ENCODE results near the gene CTDSPL.

The CTDSPL gene

DNA sequence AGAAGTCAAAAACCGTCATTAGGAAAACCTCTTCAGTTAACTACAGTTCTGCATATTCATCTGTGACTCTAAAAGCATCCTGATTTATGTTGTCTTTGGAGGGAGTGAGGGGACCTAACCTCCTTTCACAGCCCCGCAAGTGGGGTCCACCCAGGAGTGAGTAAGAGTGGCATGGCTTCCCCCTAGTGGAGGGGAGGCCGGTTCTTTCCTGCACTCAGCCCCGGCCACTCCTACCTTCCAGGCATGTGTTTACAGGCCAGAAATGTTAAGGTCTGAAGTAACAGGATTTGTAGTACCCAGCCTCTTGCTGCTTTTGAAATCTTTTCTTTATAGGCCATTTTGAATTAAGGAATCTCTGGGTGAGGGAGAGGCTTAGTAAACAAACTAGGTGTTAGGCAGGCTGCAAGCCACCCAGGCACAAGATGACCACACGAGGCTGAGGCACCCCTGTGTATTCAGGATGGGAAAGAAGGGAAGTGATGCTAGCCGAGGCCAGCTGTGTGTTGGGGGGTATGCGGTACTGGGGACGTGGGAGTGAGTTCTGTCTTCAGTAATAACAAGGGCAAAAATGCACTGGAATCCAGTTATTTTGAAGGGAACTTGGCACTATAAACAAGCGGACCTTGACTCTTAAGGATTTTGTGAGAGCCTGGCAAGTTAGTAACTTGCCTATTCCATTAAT, 50.5 kb downstream of the CTDSPL start:
- no peak for DNase-seq (ENCODE audit: low read depth in 1 of 2, low spot score in 1 of 2)
- Histone ChIP-seq H3K27me3 (ENCODE audit: insufficient read depth, poor library complexity, severe bottlenecking) (peaks cover 13% of the 10 kb centered on the region), H3K4me3 (replicated peaks; ENCODE audit: insufficient read depth, low read length) (no peak overlapping the region), H3K27ac (replicated peaks) (no peak overlapping the region)
- TF ChIP-seq POLR2AphosphoS5 (IDR thresholded peaks at IDR 0.05; ENCODE audit: low read depth) (no peak), GABPA (IDR thresholded peaks at IDR 0.05; ENCODE audit: low read depth) (no peak), SPI1 (IDR thresholded peaks at IDR 0.05; ENCODE audit: borderline replicate concordance, low read depth) (no peak; the same call in 1 of the 2 replicates)
- TF ChIP-seq, protein P1, sequence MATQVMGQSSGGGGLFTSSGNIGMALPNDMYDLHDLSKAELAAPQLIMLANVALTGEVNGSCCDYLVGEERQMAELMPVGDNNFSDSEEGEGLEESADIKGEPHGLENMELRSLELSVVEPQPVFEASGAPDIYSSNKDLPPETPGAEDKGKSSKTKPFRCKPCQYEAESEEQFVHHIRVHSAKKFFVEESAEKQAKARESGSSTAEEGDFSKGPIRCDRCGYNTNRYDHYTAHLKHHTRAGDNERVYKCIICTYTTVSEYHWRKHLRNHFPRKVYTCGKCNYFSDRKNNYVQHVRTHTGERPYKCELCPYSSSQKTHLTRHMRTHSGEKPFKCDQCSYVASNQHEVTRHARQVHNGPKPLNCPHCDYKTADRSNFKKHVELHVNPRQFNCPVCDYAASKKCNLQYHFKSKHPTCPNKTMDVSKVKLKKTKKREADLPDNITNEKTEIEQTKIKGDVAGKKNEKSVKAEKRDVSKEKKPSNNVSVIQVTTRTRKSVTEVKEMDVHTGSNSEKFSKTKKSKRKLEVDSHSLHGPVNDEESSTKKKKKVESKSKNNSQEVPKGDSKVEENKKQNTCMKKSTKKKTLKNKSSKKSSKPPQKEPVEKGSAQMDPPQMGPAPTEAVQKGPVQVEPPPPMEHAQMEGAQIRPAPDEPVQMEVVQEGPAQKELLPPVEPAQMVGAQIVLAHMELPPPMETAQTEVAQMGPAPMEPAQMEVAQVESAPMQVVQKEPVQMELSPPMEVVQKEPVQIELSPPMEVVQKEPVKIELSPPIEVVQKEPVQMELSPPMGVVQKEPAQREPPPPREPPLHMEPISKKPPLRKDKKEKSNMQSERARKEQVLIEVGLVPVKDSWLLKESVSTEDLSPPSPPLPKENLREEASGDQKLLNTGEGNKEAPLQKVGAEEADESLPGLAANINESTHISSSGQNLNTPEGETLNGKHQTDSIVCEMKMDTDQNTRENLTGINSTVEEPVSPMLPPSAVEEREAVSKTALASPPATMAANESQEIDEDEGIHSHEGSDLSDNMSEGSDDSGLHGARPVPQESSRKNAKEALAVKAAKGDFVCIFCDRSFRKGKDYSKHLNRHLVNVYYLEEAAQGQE (IDR thresholded peaks at IDR 0.05; ENCODE audit: insufficient replicate concordance, low read depth), result no peak
- TF ChIP-seq, protein P2, sequence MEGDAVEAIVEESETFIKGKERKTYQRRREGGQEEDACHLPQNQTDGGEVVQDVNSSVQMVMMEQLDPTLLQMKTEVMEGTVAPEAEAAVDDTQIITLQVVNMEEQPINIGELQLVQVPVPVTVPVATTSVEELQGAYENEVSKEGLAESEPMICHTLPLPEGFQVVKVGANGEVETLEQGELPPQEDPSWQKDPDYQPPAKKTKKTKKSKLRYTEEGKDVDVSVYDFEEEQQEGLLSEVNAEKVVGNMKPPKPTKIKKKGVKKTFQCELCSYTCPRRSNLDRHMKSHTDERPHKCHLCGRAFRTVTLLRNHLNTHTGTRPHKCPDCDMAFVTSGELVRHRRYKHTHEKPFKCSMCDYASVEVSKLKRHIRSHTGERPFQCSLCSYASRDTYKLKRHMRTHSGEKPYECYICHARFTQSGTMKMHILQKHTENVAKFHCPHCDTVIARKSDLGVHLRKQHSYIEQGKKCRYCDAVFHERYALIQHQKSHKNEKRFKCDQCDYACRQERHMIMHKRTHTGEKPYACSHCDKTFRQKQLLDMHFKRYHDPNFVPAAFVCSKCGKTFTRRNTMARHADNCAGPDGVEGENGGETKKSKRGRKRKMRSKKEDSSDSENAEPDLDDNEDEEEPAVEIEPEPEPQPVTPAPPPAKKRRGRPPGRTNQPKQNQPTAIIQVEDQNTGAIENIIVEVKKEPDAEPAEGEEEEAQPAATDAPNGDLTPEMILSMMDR (IDR thresholded peaks at IDR 0.05; ENCODE audit: insufficient read depth, low read length), result no peak

DNA sequence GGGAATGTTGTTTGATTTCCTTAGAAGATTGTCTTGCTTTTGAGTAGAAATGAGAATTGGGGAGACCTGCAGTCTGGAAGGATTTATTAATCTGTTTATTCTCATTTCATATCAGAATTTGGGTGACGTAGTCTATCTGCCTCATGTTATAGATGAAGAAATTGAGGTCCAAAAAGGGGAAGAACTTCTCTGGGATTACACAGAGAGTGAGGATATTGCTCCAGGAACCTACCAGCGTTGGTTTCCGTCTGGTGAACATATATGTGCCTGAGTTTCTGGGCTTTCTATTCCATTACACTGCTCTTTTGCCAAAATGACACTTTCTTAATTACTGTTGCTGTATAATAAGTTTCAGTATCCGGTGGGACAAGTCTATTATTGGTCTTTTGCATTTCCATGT, 51.8 kb downstream of the CTDSPL start:
- Histone ChIP-seq H3K4me3 (replicated peaks; ENCODE audit: insufficient read depth, low read length) (no peak overlapping the region), H3K27ac (replicated peaks) (no peak overlapping the region), H3K27me3 (ENCODE audit: insufficient read depth, poor library complexity, severe bottlenecking) (peaks cover 5% of the 10 kb centered on the region)
- no peak for DNase-seq (ENCODE audit: low read depth in 1 of 2, low spot score in 1 of 2)
- TF ChIP-seq SPI1 (IDR thresholded peaks at IDR 0.05; ENCODE audit: borderline replicate concordance, low read depth), result no peak; the same call in 1 of the 2 replicates
- no peak for TF ChIP-seq POLR2AphosphoS5 (IDR thresholded peaks at IDR 0.05; ENCODE audit: low read depth)
- TF ChIP-seq GABPA (IDR thresholded peaks at IDR 0.05; ENCODE audit: low read depth), result no peak
- TF ChIP-seq, protein P2 (IDR thresholded peaks at IDR 0.05; ENCODE audit: insufficient read depth, low read length), result no peak
- TF ChIP-seq, protein P1 (IDR thresholded peaks at IDR 0.05; ENCODE audit: insufficient replicate concordance, low read depth), result no peak

DNA sequence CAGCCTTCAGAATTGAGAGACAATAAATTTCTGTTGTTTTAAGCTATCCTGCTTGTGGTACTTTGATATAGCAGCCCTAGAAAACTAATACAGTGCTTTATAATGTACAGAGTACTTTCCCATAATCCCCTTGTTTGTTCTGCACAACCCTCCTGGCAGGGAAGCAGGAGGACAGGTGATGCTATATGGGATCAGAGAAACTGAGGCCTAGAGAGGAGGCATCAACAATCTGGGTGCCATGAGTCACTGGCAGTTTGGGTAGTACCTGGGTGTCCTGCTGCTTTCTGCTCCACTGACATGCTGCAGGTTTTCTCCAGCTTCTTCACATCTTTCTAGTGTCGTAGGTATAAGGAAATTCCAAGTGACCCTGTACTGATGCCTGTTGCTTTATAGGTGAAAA, 55.0 kb downstream of the CTDSPL start:
- peaks cover 5% of the 10 kb centered on the region for H3K27me3 ChIP-seq (ENCODE audit: insufficient read depth, poor library complexity, severe bottlenecking)
- DNase-seq (ENCODE audit: low read depth in 1 of 2, low spot score in 1 of 2), result no peak
- no peak overlapping the region for H3K4me3 ChIP-seq (replicated peaks; ENCODE audit: insufficient read depth, low read length)
- no peak overlapping the region for H3K27ac ChIP-seq (replicated peaks)
- TF ChIP-seq, protein P1 (IDR thresholded peaks at IDR 0.05; ENCODE audit: insufficient replicate concordance, low read depth), result no peak
- no peak for TF ChIP-seq SPI1 (IDR thresholded peaks at IDR 0.05; ENCODE audit: borderline replicate concordance, low read depth)
- TF ChIP-seq, protein P2 (IDR thresholded peaks at IDR 0.05; ENCODE audit: insufficient read depth, low read length), result no peak
- TF ChIP-seq GABPA (IDR thresholded peaks at IDR 0.05; ENCODE audit: low read depth), result no peak
- no peak for TF ChIP-seq POLR2AphosphoS5 (IDR thresholded peaks at IDR 0.05; ENCODE audit: low read depth)

All from HL-60 (cell line).